Measurements from ENCODE around the gene PPP1R9A.

Gene PPP1R9A

DNA sequence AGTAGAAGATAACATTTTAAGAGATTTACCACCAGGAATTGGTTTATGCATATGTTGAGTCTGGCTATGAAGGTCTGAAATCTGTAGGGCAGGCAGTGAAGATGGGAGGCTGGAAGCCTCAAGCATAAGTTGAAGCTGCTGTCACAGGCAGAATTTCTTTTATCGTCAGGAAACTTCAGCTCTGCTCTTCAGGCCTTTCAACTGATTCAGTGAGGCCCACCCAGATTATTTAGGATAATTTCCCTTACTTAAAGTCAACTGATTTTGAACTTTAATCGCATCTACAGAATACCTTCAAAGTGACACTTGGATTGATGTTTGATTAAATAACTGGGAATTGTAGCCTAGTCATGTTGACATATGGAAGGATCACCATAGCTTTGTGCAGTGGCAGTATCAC lies 190.5 kb downstream of the PPP1R9A start:
- no peak for DNase-seq (ENCODE audit: low read depth)

- no peak for DNase-seq (ENCODE audit: low read depth)
Observed at GRCh38 chr7:95099106-95099505, 191.7 kb downstream of the PPP1R9A start.

GRCh38 chr7:95101422-95101821 lies 194.0 kb downstream of the PPP1R9A start:
- DNase-seq (ENCODE audit: low read depth) = no peak

DNA sequence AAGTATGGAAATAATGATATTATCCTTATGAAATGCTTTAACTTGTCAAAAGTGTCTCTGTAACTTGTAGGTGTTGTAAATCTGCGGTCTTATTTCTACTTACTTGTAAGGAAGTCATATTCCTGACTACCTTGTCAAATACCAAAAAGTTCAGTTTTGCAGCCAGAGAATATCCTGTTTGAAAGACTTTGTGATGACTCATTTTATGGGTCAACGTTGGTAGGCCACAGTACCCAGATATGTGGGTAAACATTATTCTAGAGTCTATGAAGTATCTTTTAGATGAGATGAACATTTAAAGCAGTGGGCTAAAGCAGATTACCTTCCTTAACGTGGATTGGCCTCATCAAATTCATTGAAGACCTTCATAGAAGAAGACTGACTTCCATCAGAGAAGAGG lies 195.3 kb downstream of the PPP1R9A start:
- no peak for DNase-seq (ENCODE audit: low read depth)

DNA sequence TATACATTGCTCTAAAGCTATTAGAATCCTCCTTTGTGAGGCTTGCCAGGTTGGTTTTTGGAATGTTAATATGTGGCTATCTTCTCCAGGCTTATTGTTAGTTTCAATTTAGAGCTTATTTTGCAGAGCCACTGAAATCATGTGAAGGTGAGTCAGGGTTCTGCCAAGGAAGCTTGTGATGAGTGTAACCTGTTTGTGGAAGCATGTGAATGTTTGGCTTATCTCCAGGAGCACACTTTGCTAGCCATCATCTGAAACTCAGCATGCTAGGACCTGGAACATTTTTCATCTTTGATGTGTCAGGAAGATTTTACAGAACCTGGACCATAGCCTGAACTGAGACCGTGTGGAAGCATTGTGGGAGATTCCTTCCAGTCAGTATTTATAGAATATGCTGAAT lies 197.3 kb downstream of the PPP1R9A start:
- DNase-seq (ENCODE audit: low read depth) = no peak

- DNase-seq (ENCODE audit: low read depth) = no peak
Observed at GRCh38 chr7:95105627-95106026, 198.2 kb downstream of the PPP1R9A start.

DNA sequence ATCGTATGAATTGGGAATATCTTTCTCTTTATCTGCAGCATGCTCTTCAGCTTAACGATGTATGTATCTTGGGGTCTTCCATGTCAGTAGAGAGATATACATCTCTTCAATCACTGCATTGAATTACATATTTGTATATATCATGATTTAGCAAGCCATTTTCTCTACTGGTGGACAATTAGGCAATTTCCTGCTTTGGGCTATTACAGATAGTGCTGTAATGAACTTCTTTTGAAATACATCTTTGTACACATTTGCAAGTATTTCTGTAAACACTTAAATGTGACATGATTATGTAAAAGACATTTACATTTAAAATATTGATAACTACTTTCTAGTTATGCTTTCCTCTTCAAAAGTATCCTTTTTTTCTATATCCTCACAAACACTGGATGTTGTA lies 199.0 kb downstream of the PPP1R9A start:
- no peak for DNase-seq (ENCODE audit: low read depth)

DNA sequence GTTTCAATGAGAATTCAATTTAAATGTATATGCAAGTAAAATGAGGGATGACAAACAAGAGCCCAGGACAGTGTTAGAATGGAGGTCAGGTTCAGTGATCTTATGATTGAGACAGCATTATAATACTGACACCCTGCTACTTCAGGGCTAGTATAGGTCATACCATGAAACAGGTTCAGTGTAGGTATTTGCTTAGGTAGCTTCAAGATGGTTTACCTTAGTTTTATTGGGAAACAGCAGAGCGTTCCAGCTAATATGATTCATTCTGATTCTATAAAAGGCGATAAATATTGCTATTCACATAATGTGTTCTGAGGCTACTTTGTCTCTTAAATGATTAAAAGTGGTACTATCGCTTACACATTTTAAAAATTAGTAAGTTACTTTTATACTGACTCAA lies 203.3 kb downstream of the PPP1R9A start:
- no peak for DNase-seq (ENCODE audit: low read depth)

DNA sequence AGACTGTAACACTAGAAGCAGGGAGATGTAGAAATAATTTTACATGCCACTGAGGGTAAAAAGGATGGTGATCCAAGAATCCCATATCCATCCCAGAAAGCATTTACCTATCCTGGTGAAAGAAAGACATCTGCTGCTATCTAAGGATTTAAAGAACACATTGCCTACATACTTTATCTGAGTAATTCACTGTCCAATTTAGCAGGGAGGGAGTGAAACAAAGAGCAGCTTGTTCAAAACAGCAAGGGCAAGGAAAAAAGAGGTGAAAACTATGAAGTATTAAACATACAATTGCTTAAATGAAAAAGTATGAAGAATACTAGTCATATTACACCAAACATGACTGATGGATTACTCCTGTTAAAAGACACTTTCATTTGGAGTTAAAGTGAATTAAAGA lies 206.2 kb downstream of the PPP1R9A start:
- DNase-seq (ENCODE audit: low read depth) = no peak

GRCh38 chr7:95126053-95126709 lies 218.8 kb downstream of the PPP1R9A start:
- no peak for DNase-seq (ENCODE audit: low read depth)

DNA sequence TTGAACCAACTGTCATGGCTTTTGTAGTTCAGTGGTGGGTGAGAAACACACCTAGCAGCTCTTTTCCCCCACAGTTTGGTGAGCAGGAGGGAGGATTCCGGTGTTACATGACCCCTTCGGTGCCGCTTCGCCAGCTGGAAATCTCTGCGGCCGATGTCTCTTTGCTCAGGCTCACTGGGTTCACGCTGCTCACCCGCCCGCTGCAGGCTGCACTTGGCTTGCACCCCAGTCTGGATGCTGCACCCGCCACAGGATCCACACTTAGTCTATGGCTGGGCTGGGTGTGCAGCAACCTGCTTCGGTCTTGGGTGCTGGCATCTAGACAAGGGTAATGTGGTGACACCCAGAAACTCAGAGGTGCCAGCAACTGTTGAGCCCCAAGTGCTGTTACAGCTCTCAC lies 225.1 kb downstream of the PPP1R9A start:
- DNase-seq (ENCODE audit: low read depth) = no peak

DNA sequence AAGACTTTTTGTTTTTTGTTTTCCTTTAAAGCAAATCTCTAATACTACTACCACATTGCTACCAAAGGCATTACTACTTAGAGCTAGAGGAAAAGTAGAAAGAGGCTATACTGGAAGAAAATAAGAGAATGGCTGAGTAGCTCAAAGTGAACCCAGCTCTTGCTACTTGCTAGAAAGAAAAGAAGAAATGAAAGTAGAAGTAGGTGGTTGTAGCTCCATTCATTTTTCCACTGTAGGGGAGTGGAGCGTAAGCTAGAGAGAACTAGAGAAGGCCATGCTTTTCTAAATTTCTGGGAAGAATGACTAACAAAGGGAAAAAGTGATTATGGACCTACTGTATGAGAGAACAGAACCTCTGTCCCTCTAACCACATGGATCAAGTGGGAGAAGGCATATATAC lies 232.5 kb downstream of the PPP1R9A start:
- DNase-seq (ENCODE audit: low read depth) = no peak

GRCh38 chr7:95141755-95142154 lies 234.4 kb downstream of the PPP1R9A start:
- DNase-seq (ENCODE audit: low read depth) = peak; percentile 19

GRCh38 chr7:95144256-95144655 lies 236.9 kb downstream of the PPP1R9A start:
- DNase-seq (ENCODE audit: low read depth) = no peak

DNA sequence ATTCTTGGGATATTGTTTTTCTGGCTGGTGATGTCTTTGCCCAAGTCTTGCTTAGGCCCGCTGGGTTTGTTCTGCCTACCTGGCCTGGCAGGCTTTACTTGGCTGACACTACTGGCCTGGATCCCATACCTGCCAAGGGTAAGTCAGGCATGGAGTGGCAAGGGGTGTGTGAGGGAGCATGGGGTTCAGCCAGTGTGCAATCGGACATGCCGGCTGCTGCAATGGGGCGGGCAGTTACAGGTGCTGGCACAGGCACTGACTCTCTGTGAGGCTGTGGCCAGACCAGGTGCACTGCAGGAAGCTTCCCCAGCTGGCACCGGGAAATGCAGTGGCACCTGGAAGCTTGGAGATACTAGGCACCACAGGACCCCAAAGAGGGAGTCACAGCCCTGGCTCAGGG lies 248.6 kb downstream of the PPP1R9A start:
- DNase-seq (ENCODE audit: low read depth) = no peak

DNA sequence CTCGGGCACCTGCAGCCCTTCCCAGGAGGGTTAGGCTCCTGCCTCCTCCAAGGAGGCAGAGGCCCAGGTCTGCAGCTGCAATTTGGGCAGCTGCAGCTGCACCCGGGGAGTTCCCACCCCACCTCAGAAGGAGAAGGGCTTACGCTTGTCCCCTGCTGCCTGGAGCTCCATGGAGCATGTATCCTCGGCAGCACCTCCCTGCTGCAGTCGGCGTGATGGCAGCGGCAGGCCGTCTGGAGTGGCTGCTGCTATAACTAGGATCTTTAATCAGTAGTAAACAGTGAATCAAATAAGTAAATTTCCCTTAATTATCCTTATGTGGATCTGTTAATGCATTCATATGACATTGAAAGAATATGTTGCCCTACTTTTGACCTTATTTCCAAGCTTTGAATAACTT lies 250.0 kb downstream of the PPP1R9A start:
- no peak for DNase-seq (ENCODE audit: low read depth)

DNA sequence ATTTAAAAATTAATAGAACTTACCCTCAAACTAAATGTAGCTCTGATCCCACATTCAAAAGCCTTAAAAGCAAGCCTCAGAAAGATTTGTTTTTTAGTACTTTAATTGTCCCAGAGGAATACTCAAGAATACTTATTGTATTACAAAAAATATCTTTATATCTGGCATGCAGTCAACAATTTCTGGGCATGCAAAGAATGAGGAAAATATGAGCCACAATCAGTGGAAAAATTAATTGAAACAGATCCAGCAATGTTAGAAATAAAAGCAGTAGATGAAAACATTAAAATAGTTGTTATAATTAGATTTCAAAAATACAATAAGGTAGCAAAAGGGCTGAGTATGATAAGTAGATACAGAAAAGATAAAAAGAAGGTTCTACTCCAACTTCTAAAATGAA lies 262.3 kb downstream of the PPP1R9A start:
- peak; percentile 18 for DNase-seq (ENCODE audit: low read depth)

DNA sequence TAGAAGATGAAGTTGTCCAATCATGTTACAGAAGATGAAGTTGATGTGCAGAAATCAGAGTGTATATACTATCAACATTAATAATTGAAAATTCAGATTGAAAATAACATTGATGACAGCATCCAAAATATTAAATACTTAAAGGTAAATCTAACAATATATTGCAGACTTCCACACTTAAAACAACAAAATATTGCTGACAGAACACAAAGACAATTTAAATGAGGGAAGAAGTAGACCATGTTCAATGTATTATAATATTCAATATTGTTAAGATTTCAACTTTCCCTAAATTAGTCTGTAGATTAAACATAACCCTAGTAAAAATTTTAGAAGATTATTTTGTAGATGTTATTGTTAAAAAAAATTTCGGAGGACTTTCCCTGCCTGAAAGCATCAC lies 265.0 kb downstream of the PPP1R9A start:
- no peak for DNase-seq (ENCODE audit: low read depth)

DNA sequence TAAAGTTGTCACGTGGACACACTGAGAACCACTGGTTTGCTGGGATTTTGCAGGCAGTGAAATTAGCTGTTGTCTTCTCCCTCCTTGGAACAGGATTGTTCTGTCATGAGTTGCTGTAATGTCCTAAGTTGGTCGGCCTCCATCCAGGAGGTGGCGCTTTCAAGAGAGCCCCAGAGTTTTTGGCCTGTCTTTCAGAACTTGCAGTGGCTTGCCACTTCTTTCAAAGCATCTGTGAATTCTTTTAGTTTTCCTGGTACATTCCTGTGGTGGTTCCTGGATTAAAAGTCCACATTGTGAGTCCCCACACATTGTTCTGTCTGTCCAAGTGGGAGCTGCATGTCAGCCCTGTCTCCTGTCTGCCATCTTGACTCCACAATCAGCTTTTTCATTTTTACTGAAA lies 283.1 kb downstream of the PPP1R9A start:
- no peak for DNase-seq (ENCODE audit: low read depth)

DNA sequence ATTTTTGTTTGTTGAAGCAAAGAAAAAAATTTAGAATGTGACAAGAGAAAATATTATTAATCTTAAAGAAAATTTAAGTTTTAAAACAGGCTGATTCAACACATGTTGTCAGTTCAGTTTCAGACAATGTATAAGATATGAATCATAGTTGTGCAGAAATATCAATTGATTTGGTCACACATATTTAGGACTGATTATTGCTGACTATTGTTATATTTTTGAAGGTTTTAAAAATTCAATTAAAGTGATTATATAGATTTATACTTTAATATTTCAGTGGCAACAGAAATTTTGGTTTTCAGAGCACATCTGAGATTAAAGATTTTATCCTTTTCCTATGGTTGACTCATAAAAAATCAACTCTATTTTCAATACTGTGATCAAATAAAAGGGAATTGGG lies 284.4 kb downstream of the PPP1R9A start:
- no peak for DNase-seq (ENCODE audit: low read depth)

GRCh38 chr7:95198863-95199262 lies 291.5 kb downstream of the PPP1R9A start:
- DNase-seq (ENCODE audit: low read depth) = no peak

DNA sequence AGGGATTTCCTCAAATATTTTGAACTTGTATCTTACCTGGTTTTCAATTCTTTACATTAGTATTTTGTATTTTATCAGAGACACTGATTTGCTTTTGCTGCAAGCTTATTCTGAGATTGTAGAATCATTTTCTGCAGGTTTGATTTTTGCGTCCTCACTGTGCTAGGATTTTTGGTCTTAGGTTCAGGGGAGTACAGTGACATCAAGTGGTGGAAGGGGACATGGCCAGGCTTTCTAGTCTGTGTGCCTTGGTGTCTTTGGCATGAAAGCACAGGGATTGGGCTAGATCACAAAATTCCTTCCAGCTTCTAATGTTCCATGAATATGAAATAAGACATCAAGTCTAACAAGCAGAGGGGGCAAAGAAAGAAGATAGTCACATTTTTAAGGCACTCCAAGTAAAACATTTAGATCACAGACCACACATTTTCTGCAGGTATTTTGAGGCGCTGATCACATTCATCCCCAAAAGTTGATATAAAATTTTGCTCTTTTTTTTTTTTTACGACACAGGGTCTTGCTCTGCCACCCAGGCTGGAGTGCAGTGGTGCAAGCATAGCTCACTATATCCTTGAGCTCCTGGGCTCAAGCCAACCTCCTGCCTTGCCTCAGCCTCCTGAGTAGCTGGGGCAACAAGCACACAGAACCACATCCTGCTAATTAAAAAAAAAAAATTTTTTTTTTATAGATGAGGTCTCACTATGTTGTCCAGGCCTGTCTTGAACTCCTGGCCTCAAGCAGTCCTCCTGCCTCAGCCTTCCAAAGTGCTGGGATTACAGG lies 292.6 kb downstream of the PPP1R9A start:
- peak; percentile 44 for DNase-seq (ENCODE audit: low read depth)

DNA sequence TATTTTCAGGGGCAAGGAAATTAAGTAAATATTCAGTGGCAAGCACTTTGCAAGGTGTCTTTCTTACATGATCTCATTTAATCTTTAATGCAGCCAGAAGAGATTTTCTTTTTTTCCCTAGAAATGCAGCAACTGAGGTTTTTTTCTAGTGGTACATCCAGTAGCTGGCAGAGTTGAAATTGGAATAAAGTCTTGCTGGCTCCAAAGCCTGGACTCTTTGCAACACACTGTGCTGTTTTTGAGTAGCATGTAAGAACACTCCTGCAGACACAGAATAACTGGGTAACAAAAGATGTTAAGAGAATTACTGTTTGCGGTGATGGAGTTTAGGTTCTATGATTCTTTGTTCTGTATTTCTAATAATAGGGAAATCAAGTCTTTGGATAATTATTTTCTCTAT lies 293.3 kb downstream of the PPP1R9A start:
- DNase-seq (ENCODE audit: low read depth) = no peak

DNA sequence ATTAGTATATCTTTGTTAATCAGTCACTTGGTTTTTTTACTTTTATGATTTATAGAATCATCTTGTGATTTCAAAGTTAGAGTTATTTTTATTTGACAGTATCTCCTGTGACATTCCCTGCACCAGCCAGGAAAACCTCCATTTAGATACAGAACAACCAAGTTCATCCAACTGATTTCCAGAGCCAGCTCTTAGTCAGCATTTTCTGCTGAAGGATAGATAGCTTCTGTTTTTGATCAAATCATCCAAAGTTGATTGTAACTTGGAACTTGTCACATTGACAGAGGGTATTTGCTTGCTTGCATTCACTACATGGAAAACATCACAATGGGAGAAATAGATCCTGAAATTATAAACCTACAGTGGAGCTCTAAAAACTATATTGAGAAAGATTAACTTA lies 294.3 kb downstream of the PPP1R9A start:
- DNase-seq (ENCODE audit: low read depth) = no peak

All from stromal cell of bone marrow (primary cell).